HG03565 (cell line): ENCODE data around the gene EGLN1.

Experiments used
- ATAC-seq: cut with Tn5 transposase; IDR thresholded peaks from one replicate; pipeline ENCODE4 v1.9.1; 2021; ENCODE audit warnings: mild to moderate bottlenecking, moderate library complexity; ENCODE audit not compliant: unreplicated experiment

Gene EGLN1

GRCh38 chr1:231401478-231401877 lies 20.6 kb downstream of the EGLN1 start:
- ATAC-seq: no peak

GRCh38 chr1:231397886-231398671 lies 24.0 kb downstream of the EGLN1 start:
- ATAC-seq: no peak

- ATAC-seq: no peak
Measured at GRCh38 chr1:231396643-231397042, 25.4 kb downstream of the EGLN1 start.

GRCh38 chr1:231395998-231396390 lies 26.1 kb downstream of the EGLN1 start:
- no peak for ATAC-seq

- ATAC-seq: no peak
Measured at GRCh38 chr1:231395076-231395997, 26.8 kb downstream of the EGLN1 start.

- no peak for ATAC-seq
Measured at GRCh38 chr1:231393668-231394067, 28.4 kb downstream of the EGLN1 start.

- ATAC-seq: no peak
Measured at GRCh38 chr1:231392389-231393131, 29.5 kb downstream of the EGLN1 start.

GRCh38 chr1:231390071-231390470 lies 32.0 kb downstream of the EGLN1 start:
- no peak for ATAC-seq

GRCh38 chr1:231387770-231388669 lies 34.1 kb downstream of the EGLN1 start:
- ATAC-seq: no peak

- no peak for ATAC-seq
Measured at GRCh38 chr1:231386466-231386865, 35.6 kb downstream of the EGLN1 start.

GRCh38 chr1:231385416-231385748 lies 36.7 kb downstream of the EGLN1 start:
- ATAC-seq: no peak

- no peak for ATAC-seq
Measured at GRCh38 chr1:231384696-231385415, 37.2 kb downstream of the EGLN1 start.

- ATAC-seq: no peak
Measured at GRCh38 chr1:231383159-231383860, 38.8 kb downstream of the EGLN1 start.

GRCh38 chr1:231382426-231382825 lies 39.7 kb downstream of the EGLN1 start:
- ATAC-seq: no peak

- no peak for ATAC-seq
Measured at GRCh38 chr1:231381729-231382128, 40.4 kb downstream of the EGLN1 start.

GRCh38 chr1:231376875-231377549 lies 45.1 kb downstream of the EGLN1 start:
- peak; percentile 46 for ATAC-seq

GRCh38 chr1:231376101-231376500 lies 46.0 kb downstream of the EGLN1 start:
- ATAC-seq: no peak

- ATAC-seq: no peak
Measured at GRCh38 chr1:231374394-231374793, 47.7 kb downstream of the EGLN1 start.

- no peak for ATAC-seq
Measured at GRCh38 chr1:231372501-231372900, 49.6 kb downstream of the EGLN1 start.
